HG02610 (cell line): ENCODE data around the gene KLHDC4.

Experiments used
- ATAC-seq: cut with Tn5 transposase; IDR thresholded peaks from one replicate; pipeline ENCODE4 v1.9.1; 2021; ENCODE audit warnings: mild to moderate bottlenecking, moderate library complexity; ENCODE audit not compliant: unreplicated experiment

KLHDC4 gene

GRCh38 chr16:87702325-87702811 lies 63.4 kb downstream of the KLHDC4 start:
- peak; percentile 40 for ATAC-seq

GRCh38 chr16:87701505-87701921 lies 64.3 kb downstream of the KLHDC4 start:
- ATAC-seq, result no peak

GRCh38 chr16:87701078-87701460 lies 64.7 kb downstream of the KLHDC4 start:
- ATAC-seq, result no peak

- no peak for ATAC-seq
Measured at GRCh38 chr16:87700406-87701077, 65.2 kb downstream of the KLHDC4 start.

GRCh38 chr16:87698676-87699199 lies 67.0 kb downstream of the KLHDC4 start:
- ATAC-seq, result no peak

GRCh38 chr16:87698241-87698640 lies 67.5 kb downstream of the KLHDC4 start:
- ATAC-seq, result no peak

- no peak for ATAC-seq
Measured at GRCh38 chr16:87697792-87698191, 68.0 kb downstream of the KLHDC4 start.

GRCh38 chr16:87697256-87697655 lies 68.5 kb downstream of the KLHDC4 start:
- ATAC-seq, result no peak

GRCh38 chr16:87696726-87697125 lies 69.1 kb downstream of the KLHDC4 start:
- no peak for ATAC-seq

GRCh38 chr16:87695534-87695933 lies 70.3 kb downstream of the KLHDC4 start:
- ATAC-seq, result no peak

GRCh38 chr16:87694441-87695125 lies 71.2 kb downstream of the KLHDC4 start:
- ATAC-seq, result no peak

GRCh38 chr16:87693827-87694226 lies 72.0 kb downstream of the KLHDC4 start:
- no peak for ATAC-seq

- no peak for ATAC-seq
Measured at GRCh38 chr16:87692756-87693155, 73.0 kb downstream of the KLHDC4 start.

GRCh38 chr16:87692176-87692575 lies 73.6 kb downstream of the KLHDC4 start:
- ATAC-seq, result no peak

GRCh38 chr16:87691686-87692079 lies 74.1 kb downstream of the KLHDC4 start:
- ATAC-seq, result no peak

- no peak for ATAC-seq
Measured at GRCh38 chr16:87690911-87691685, 74.7 kb downstream of the KLHDC4 start.

GRCh38 chr16:87689956-87690465 lies 75.8 kb downstream of the KLHDC4 start:
- no peak for ATAC-seq

- ATAC-seq, result no peak
Measured at GRCh38 chr16:87688876-87689815, 76.6 kb downstream of the KLHDC4 start.

- ATAC-seq, result no peak
Measured at GRCh38 chr16:87687998-87688529, 77.7 kb downstream of the KLHDC4 start.
